ENCODE results near the gene TUSC7. TPM values are rescaled to one million over a fixed set of nuclear protein-coding genes. Genes with fewer than 3 reads are reported as not detected.

Gene TUSC7
- not detected for total RNA-seq
- long read RNA-seq, donor 1, result 0 reads
- long read RNA-seq, donor 2, result 0 reads

DNA sequence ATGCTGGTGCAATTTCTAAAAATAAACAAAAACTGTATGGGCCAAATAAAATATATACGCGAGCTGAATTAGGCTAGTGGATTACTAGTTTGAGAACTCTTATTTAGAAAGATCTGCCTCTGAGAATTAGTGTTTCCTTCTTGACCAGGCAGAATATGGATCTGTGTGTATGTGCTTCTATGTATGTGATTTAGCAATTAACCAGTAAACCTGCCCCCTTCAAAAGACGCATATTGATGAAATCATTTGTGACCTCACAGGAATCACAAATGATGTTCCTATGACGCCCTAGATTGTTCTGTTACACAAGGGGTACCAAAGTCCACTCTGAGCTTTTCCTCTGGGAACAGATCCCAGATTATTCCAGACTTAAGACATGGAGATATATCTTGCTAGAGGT lies at the start of gene TUSC7:
Gene TUSC7 (plus strand): TSS at position 301 of the 400 bp plus-strand sequence.
- DNase-seq (ENCODE audit: low spot score), result no peak
- intact Hi-C loops (cut with DNase I), result no loop called here

DNA sequence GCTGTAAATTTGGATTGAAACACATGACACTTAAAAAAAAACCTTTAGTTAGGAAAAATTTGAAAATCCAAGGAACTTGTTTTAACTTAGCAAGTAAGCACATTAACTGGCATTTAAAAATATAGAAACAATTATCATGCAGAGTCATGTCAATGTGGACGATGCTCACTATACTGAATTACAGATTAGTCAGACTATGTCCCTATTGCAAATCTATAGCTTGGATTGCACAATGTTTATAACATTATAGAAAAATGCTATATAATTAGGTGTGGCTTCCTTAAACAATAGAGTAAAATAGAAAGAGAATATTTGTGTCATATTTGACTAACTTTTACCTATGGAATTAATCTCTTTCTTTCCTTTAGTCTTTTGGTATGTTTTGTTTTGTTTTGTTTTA lies 48.4 kb upstream of the TUSC7 start:
- intact Hi-C loops (cut with DNase I), result no loop called here

DNA sequence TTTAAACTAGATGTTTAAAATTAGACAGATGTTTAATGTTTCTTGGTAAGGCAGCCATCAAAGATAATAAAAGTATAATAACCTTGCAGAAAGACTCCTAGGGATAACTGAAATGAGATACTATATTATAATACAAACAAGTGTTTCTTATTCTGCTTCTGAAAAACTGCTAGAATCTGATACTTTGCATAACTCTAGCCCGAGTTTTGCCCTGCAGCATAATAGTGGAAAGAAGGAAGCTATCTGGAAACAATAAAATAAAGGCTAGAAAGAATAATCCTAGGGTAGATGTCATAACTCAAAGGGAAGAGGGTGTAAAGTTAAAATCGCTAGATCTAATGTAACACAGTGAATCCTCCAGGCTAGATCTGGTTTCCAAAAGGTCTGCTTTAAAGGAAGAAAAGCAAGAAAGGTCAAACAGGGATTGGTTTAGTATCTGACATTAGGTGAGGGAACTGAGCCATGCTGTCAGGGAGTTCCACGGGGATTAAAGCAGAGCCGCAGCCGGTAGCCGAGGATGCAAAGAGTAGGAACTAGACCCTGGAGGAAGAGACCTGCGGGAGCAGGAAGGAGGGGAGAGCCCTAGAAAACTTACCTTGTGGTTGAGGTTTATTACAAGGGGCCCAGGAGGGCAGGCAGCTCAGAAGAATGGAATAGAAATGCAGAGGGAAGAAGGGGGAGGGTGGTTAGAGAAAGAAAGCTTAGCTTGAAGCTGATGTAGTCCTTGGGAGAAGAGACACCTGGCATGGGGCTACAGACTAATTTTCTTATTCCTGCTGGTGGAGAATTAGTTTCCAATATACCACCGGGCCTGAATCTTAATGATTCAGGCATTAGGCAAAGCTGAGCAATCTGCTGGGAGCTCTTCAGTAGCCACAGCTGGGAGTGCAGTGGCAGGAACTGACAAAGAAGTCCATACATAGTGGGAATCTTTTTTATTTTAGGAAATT lies 46.1 kb upstream of the TUSC7 start:
- no peak for DNase-seq (ENCODE audit: low spot score)
- intact Hi-C loops (cut with DNase I), result no loop called here

More for the DNA sequence above, 48.4 kb upstream of the TUSC7 start:
- no peak for DNase-seq (ENCODE audit: low spot score)

DNA sequence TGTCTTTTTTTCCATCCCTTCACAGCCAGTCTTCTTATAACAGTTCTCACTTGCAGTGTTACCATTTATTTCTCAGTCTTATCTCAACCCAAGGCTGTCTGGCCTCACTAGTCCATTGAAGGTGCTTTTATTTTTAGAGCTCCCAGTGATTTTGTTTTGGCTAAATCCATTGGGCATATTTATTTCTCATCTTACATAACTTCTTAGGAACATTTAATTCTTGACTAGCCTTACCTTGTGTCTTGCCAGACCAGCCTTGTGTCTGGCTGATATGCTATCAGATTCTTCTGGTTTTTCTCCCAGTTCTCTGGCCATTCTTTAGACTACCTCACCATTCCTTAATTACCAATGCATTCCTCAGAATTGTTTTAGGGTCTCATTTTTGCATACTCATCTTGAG lies 42.3 kb upstream of the TUSC7 start:
- intact Hi-C loops (cut with DNase I), result no loop called here
- DNase-seq (ENCODE audit: low spot score), result no peak

DNA sequence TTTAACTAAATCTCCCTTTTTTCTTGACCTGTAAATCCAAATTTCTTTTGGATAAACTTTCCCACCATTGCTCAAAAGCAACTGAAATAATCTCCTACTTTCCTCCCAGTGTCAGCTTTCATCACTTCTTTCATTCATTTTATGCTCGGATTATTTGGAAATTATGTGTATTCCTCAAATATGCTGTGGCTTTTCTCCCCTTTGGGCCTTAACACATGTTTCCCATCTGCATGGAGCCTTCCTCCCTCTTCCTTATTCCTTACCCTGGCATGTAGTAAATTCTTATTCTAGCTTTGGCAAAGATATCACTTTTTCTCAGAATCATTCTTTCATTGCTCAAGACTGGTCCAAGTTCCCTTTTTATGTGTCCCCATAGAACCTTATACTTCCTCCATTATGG lies 41.8 kb upstream of the TUSC7 start:
- DNase-seq (ENCODE audit: low spot score), result no peak
- intact Hi-C loops (cut with DNase I), result no loop called here

- DNase-seq (ENCODE audit: low spot score), result no peak
- intact Hi-C loops (cut with DNase I), result no loop called here
Observed at GRCh38 chr3:116669576-116669975, 40.0 kb upstream of the TUSC7 start.

GRCh38 chr3:116671151-116671550 lies 38.4 kb upstream of the TUSC7 start:
- DNase-seq (ENCODE audit: low spot score), result no peak
- intact Hi-C loops (cut with DNase I), result no loop called here

- intact Hi-C loops (cut with DNase I), result no loop called here
- DNase-seq (ENCODE audit: low spot score), result no peak
Observed at GRCh38 chr3:116678853-116679252, 30.7 kb upstream of the TUSC7 start.

GRCh38 chr3:116691041-116691440 lies 18.5 kb upstream of the TUSC7 start:
- no peak for DNase-seq (ENCODE audit: low spot score)
- intact Hi-C loops (cut with DNase I), result no loop called here

GRCh38 chr3:116701070-116701469 lies 8.5 kb upstream of the TUSC7 start:
- intact Hi-C loops (cut with DNase I), result no loop called here
- DNase-seq (ENCODE audit: low spot score), result no peak

- intact Hi-C loops (cut with DNase I), result no loop called here
- no peak for DNase-seq (ENCODE audit: low spot score)
Observed at GRCh38 chr3:116702334-116702733, 7.2 kb upstream of the TUSC7 start.

- intact Hi-C loops (cut with DNase I), result no loop called here
- no peak for DNase-seq (ENCODE audit: low spot score)
Observed at GRCh38 chr3:116707531-116707930, 2.0 kb upstream of the TUSC7 start.

DNA sequence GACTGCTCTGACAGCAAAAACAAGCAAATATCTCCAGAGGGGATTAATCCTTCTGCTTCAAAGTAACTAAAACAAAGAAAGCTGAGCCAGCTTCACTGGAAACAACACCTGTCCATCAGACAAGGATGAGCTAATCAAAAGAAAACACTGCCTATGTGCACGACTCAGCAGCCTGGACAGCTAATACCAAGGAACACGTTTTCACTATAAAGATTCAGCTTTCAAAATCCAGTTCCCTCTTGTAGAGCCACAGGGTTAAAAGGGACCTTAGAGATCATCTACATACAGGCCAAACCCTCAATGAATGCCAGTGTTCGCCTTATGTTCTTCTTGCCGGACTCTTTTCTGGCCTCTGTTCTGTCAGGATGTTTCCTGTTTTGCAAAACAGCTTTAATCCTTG lies 6.9 kb downstream of the TUSC7 start:
- intact Hi-C loops (cut with DNase I), result no loop called here
- DNase-seq (ENCODE audit: low spot score), result no peak

DNA sequence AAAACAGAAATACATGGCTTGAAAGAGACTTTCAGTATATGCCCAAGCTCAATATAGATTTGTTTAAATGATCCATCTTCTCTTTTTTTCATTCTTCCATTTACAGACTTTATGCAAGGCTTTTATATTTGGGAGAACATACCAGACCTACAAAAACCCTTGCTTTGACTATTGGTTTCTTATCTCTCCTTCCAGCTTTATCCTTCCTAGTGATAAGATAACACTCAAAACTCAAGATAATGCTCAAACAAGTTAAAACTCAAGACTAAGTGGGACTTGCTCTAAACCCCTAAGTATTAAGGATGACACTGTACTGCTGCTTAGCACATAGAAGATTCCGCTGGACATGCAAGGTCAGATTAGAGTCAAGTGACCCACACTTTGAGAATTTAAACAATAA lies 8.0 kb downstream of the TUSC7 start:
- DNase-seq (ENCODE audit: low spot score), result no peak

DNA sequence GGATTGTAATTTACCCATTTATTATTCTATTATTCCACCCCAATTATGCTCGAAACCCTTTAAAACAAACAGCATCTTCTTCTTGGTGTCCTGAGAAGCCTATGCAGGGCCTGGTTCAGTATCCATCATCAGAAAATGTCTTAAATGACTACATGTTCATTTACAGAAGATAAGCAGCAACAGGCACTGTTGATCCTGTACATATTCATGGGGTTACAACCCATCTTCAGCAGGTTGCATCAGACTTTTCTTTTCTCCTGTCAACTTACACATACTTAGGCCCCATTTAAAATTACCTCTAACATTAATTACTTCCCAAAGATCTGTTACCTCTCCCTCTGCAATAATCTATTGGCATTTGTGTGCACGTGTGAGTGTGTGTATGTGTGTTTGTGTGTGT lies 18.9 kb downstream of the TUSC7 start:
- no peak for DNase-seq (ENCODE audit: low spot score)
- intact Hi-C loops (cut with DNase I), result no loop called here

More for the DNA sequence above, 8.0 kb downstream of the TUSC7 start:
- intact Hi-C loops (cut with DNase I), result no loop called here

DNA sequence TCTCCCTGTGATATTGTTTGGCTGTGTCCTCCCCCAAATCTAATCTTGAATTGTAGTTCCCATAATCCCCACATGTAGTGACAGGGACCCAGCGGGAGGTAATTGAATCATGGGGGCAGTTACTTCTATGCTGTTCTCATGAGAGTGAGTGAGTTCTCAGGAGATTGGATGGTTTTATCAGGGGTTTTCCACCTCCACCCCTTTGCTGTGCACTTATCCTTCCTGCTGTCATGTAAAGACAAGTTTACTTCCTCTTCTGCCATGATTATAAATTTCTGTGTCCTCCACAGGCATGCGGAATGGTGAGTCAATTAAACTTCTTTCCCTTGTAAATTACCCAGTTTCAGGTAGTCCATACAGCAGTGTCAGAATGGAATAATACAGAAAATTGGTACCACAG lies 24.7 kb downstream of the TUSC7 start:
- DNase-seq (ENCODE audit: low spot score), result no peak
- intact Hi-C loops (cut with DNase I), result no loop called here

DNA sequence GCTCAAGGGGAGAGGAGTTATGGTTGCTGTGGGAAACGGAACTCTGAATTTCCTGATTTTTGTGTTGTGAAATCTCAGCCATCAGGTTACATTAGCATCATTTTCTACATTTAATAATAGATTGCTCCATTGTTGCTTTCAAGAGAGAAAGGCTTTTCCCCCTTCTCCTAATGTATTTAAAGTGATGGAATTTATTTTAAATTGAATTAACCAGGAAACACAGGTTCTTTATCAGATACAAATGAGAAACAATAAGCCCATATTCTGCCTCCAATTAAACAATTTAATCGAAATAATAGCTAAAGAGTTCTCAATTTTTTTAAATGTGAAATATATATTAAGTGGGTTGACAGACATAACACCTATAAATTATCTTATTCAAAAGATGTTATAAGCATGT lies 30.1 kb downstream of the TUSC7 start:
- no peak for DNase-seq (ENCODE audit: low spot score)
- intact Hi-C loops (cut with DNase I), result no loop called here

DNA sequence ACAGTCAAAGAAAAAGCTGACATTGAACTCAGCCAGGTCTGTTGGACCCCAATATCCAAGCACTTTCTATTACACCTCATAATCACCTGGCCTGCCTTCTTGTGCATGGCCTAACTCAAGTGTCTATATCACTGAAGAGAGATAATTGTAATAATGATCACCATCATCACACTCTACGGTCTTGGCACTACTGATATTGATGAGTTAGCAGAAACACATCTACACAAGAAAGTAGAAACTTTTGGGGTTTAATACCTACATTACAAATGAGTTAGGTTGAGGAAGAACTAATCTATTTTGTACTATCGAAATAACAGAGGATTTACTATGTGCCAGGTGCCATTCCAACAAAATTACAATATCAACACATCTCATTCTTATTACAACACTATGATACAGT lies 30.7 kb downstream of the TUSC7 start:
- no peak for DNase-seq (ENCODE audit: low spot score)
- intact Hi-C loops (cut with DNase I), result no loop called here

DNA sequence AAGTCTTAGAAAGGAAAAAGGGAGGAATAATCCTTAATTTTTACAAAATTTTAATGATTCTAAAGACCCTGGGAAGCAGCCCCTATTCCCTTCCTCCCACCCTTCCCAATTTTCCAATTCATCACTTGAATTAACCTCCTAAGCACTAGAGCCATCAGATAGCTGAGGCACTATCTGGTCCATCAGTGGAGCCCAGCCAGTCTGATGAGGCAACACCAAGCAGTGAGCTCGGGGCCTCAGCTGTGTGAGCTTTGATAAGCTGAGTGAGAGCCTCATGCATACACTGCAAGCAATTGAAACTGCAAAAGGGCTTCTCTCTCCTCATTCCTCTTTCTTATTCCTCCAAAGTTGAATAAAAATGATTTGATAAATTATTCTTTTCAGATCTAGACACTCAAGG lies 31.9 kb downstream of the TUSC7 start:
- DNase-seq (ENCODE audit: low spot score), result no peak
- intact Hi-C loops (cut with DNase I), result no loop called here

DNA sequence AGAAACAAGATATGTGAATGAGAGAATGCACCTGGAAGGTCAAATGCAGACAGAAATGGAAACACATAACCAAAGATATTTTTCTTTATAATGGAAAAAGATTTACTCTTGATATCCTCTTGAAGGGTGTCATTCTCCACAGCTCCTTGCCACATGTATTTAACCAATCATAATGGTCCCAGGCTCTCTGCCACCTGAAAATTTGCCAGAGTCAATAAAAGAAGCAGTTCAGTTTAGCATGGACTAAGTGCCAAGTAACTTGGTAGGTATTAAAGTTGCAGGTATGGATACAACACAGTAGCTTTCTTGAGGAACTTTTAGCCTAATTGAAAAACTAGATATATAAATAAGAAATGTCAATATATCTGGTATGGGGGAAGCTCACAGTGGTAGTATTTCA lies 33.5 kb downstream of the TUSC7 start:
- intact Hi-C loops (cut with DNase I), result no loop called here
- DNase-seq (ENCODE audit: low spot score), result no peak

GRCh38 chr3:116749388-116749787 lies 39.8 kb downstream of the TUSC7 start:
- intact Hi-C loops (cut with DNase I), result no loop called here
- DNase-seq (ENCODE audit: low spot score), result no peak
